ENCODE data around the gene EHBP1.

EHBP1 gene

GRCh38 chr2:63057249-63058143, 352.0 kb downstream of the EHBP1 start:
- H3K4me3 ChIP-seq (replicated peaks in 1 of 2; ENCODE audit: low read depth in 2 of 2, low read length in 2 of 2): no peak overlapping the region
- TF ChIP-seq CTCF (IDR thresholded peaks at IDR 0.05; ENCODE audit: low read depth, low read length): no peak
- no peak for DNase-seq (ENCODE audit: low read depth in 2 of 2)

DNA sequence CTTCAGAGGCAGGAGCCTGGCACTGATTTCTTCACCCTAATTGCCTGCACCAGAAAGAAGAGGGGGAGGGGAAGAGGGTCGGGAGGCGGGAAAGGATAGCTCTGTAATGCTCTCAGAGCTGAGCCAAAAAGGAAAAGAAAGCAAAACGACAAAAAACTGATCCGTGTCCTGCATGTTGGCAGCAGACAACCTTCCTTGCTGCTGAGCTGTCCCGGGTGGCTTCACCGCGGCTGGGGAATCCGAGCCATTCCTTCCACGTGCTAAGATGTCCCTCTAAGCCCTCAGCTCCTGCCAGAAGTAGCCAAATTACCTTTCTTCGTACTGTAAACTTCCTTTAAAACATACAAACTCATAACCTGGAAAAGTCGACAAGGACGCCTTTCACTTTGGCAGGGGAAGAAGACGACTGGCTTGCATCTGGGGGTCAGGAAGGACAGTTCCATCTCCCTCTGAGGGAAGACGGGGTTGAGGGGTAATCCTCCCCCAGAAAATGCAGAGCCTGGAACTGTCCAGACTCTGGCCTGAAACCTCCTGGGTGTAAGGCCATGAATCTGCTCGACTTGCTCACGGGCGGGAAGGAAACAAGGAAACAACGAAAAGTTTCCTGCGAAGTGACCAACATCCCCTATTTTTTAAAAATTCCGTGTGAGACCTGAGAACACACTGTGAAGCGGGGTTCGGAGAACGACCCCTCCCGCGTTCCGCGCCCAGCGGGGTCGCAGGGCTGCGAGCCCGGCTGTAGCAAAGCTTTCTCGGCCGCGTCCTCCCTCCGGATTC, 352.8 kb downstream of the EHBP1 start:
- TF ChIP-seq CTCF (IDR thresholded peaks at IDR 0.05; ENCODE audit: low read depth, low read length): no peak
- no peak overlapping the region for H3K4me3 ChIP-seq (replicated peaks in 1 of 2; ENCODE audit: low read depth in 2 of 2, low read length in 2 of 2)
- DNase-seq (ENCODE audit: low read depth in 2 of 2): peak in 1 of 2 donors; percentile 48

DNA sequence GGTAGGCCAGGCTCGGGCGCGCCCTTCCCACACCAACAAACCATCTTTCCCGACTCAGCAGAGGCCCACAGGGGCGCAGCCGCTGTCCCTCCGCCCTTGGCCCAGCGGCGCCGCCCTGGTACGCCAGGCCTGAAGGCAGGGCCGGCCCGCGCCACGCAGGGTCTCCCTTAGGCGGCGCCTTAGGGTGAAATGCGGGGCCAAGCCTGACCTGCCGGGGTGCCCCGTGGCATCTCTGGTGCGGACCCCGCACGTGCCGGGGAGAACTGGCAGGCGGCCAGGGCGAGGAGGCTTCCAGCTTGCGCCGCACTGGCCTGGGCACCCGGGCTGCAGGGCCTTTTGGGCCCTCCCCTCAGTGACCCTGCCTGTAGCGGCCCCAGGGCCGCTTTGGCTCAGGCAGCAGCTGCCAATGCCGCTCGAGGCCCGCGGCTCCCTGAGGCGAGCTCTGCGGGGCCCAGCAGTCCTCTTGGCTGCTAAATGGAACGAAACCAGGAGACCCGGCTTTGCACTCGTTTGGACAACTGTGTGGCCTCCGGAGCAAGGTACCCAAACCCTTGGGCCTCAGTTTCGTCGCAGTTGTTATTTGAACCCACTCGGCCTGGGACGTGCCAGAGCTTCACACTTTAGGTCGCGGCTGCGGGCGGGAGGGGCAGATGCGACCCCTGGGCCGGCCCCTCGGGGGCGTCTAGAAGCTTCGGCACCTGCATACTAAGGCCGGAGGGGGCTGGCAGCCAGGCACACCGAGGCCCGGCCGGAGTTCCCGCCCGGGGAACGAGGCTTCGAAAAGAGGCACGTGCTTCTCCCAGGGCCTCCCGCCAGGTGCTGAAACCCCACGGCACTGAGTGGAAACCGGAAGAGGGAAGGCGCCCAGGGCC, 353.6 kb downstream of the EHBP1 start:
- DNase-seq (ENCODE audit: low read depth in 2 of 2): no peak
- TF ChIP-seq CTCF (IDR thresholded peaks at IDR 0.05; ENCODE audit: low read depth, low read length): no peak
- no peak overlapping the region for H3K4me3 ChIP-seq (replicated peaks in 1 of 2; ENCODE audit: low read depth in 2 of 2, low read length in 2 of 2)

DNA sequence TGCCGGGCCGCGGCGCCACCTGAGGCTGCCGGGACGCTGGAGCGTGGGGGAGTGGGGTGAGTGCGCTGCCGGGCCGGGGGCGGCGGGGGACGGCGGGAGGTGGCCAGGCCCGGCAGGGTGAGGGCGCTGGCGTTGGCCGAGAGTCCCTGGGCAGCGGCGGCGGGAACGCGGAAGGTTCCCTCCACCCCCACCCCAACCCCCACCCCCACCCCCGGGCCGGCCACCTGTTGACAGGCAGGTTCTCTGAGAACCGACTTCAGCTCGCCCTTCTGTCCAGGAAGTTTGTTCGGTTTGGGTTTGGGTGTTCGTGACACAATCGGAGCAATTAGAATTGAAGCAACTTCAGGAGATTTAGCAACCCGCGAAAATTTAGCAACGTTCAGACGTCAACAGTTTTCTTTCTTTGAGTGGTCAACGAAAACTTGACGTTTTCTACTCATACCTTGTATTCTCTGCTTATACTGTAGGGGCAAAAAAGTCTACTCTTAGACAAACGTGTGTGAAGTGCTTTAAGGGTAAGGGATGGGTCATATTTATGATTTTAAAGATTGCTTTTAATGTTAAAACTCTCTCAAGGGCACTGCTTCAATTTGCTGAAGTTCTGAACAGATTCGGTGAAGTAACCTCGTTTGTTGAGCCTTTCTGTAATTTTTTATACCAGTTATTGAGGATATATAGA, 354.4 kb downstream of the EHBP1 start:
- no peak for DNase-seq (ENCODE audit: low read depth in 2 of 2)
- TF ChIP-seq CTCF (IDR thresholded peaks at IDR 0.05; ENCODE audit: low read depth, low read length): no peak
- no peak overlapping the region for H3K4me3 ChIP-seq (replicated peaks in 1 of 2; ENCODE audit: low read depth in 2 of 2, low read length in 2 of 2)

DNA sequence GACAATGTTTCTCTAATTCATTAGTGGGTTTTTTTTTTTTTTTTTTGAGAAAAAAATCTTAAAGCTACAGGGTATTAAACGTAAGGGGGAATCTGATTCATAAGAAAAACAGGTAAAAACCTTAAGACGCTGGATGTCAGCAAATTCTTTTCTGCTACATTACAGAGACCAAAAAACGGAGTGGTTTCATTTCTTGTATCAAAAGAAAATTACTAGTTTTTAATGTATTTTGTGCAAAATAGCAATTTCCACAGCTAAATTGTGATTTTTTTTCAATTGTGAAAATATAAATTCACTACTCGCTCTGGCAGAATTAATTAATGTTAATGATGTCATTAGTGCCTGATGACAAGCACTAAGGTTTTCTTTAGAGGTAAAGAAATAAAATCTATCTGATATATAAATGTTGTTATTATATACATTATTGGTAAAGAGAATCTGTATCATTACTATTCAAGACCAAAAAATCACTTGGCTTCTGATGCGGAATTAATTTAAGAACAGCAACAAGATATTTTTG, 355.0 kb downstream of the EHBP1 start:
- no peak overlapping the region for H3K4me3 ChIP-seq (replicated peaks in 1 of 2; ENCODE audit: low read depth in 2 of 2, low read length in 2 of 2)
- DNase-seq (ENCODE audit: low read depth in 2 of 2): no peak

More for the DNA sequence above, 355.0 kb downstream of the EHBP1 start:
- no peak for TF ChIP-seq CTCF (IDR thresholded peaks at IDR 0.05; ENCODE audit: low read depth, low read length)

Measured in cardiac fibroblast (primary cell).